ENCODE measurements around the gene RALGDS. TPM values are rescaled to one million over a fixed set of nuclear protein-coding genes. Genes with fewer than 3 reads are reported as not detected.

The RALGDS gene
- total and polyA plus RNA-seq, 2 of the 4 experiments (the other 2 are of a cell fraction) = 13.1 to 36.9 TPM

DNA sequence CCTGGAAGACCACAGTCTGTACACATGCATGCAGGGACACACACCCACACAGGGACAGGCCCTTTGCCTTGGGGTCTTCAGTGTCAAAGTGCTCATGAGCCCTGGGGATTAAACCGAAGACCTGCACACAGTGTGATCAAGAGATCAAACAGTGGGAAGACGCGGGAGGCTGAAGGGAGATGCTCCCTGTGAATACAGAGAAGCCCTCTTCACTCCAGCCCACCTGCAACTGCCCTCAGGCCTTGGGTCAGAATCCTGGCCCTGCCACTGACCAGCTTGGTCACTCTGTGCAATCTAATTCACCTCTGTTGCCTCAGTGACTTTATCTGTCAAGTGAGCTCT lies 2.9 kb downstream of the RALGDS start:
- no peak overlapping the region for H3K18ac ChIP-seq (ENCODE audit: low read depth, low read length)
- intact Hi-C loops (cut with micrococcal nuclease) = no loop called here
- no peaks in the 10 kb centered on the region for H3K9me3 ChIP-seq (ENCODE audit: control insufficient read depth, insufficient read depth, low read length)
- dilution Hi-C loops (cut with HindIII; ENCODE audit: low sequenced_read_pairs, unreplicated experiment) = no loop called here
- peaks cover 34% of the 10 kb centered on the region for H3K9me1 ChIP-seq (ENCODE audit: insufficient read depth, low read length)
- H2AFZ ChIP-seq (replicated peaks; ENCODE audit: low read length, poor library complexity) = no peak overlapping the region
- WGBS, 2 experiments (ENCODE audit: extremely low coverage in 2 of 2, insufficient read length in 1 of 2) = no CpG with 5 or more reads among the region's 3 CpGs
- no peak overlapping the region for H2BK15ac ChIP-seq (ENCODE audit: low read depth, low read length)
- no peak overlapping the region for H3K4me2 ChIP-seq (ENCODE audit: low read depth, low read length)
- H2AK9ac ChIP-seq (replicated peaks; ENCODE audit: low read depth, low read length, poor library complexity) = no peak overlapping the region
- H4K8ac ChIP-seq (ENCODE audit: low read depth in 2 of 2, low read length in 2 of 2) = no peak overlapping the region
- no peak overlapping the region for H4K91ac ChIP-seq (ENCODE audit: insufficient read depth, low read depth, low read length)
- H3K4ac ChIP-seq (ENCODE audit: low read depth, low read length) = no peak overlapping the region
- no peak overlapping the region for H2BK5ac ChIP-seq (ENCODE audit: low read depth, low read length, poor library complexity, severe bottlenecking)
- no peak overlapping the region for H4K5ac ChIP-seq (ENCODE audit: low read depth, low read length)
- no peak for ATAC-seq (ENCODE audit: low read depth)
- H3K4me1 ChIP-seq (ENCODE audit: control insufficient read depth, insufficient read depth, low read length) = peaks cover 35% of the 10 kb centered on the region
- H3K27ac ChIP-seq (ENCODE audit: insufficient read depth, low read length) = no peak overlapping the region
- no peak for DNase-seq
- no peak overlapping the region for H3K56ac ChIP-seq (ENCODE audit: extremely low read depth, insufficient read depth, low read length)
- CTCF ChIA-PET = interaction anchor here (0.5 to 0.7 kb wide), 2 partner anchors 17 to 330 kb away, joined by 3 to 4 read pairs; no protein-coding TSS in a partner anchor
- H3K9ac ChIP-seq (ENCODE audit: low read depth, low read length) = no peak overlapping the region
- H3K23ac ChIP-seq (ENCODE audit: low read depth, low read length) = no peak overlapping the region
- no peak overlapping the region for H2BK120ac ChIP-seq (ENCODE audit: low read depth, low read length)
- TF ChIP-seq RCOR1 (IDR thresholded peaks at IDR 0.05; ENCODE audit: insufficient replicate concordance, low read length) (no peak), CHD1 (IDR thresholded peaks at IDR 0.05; ENCODE audit: low read depth, low read length) (no peak), CEBPB (IDR thresholded peaks at IDR 0.05; ENCODE audit: low read depth, low read length) (no peak), BHLHE40 (IDR thresholded peaks at IDR 0.05; ENCODE audit: low read depth, low read length) (no peak)
- in situ Hi-C loops (cut with MboI; ENCODE audit: low sequenced_read_pairs) = no loop called here
- no peak overlapping the region for H3K14ac ChIP-seq (replicated peaks; ENCODE audit: low read depth, low read length)
- H3K36me3 ChIP-seq (ENCODE audit: control insufficient read depth, insufficient read depth, low read length) = no peaks in the 10 kb centered on the region
- no peak overlapping the region for H2AK5ac ChIP-seq (ENCODE audit: low read depth, low read length)
- H3K79me1 ChIP-seq (ENCODE audit: low read depth in 1 of 2, low read length in 2 of 2) = peaks cover 29 to 76% of the 10 kb centered on the region in 2 experiments
- POLR2A ChIA-PET (ENCODE audit: unreplicated experiment) = interaction anchor here (0.6 kb wide), 1 partner anchor 125 kb away, joined by 4 read pairs; no protein-coding TSS in a partner anchor
- no peaks in the 10 kb centered on the region for H3K27me3 ChIP-seq (ENCODE audit: control insufficient read depth, insufficient read depth, low read length)
- BruUV-seq (replicated peaks) = no TSS peak
- no peak overlapping the region for H3K4me3 ChIP-seq (ENCODE audit: insufficient read depth, low read depth, low read length)
- no peak overlapping the region for H2BK20ac ChIP-seq (ENCODE audit: low read depth, low read length)
- peaks cover 70% of the 10 kb centered on the region for H4K20me1 ChIP-seq (ENCODE audit: insufficient read depth, low read length)

Data from IMR-90 (cell line).